MG63 (cell line): Measurements from ENCODE around the gene COL27A1. TPM values are rescaled to one million over a fixed set of nuclear protein-coding genes. Genes with fewer than 3 reads are reported as not detected.

Source experiments
- DNase-seq: peaks from one replicate; pipeline ENCODE4 v3.0.0-alpha.2; 2020
- H3K27me3 ChIP-seq: fragments of 250-450 bp; sonication (Bioruptor Pico); 2 replicates; pipeline ENCODE4 v1.5.1; 2020; ENCODE audit warnings: mild to moderate bottlenecking, moderate library complexity
- H3K36me3 ChIP-seq: fragments of 250-450 bp; sonication (Bioruptor Pico); 2 replicates; pipeline ENCODE4 v1.5.1; 2020; ENCODE audit warnings: mild to moderate bottlenecking, moderate library complexity
- H3K4me3 ChIP-seq: fragments of 250-450 bp; sonication (Bioruptor Pico); 2 replicates; pipeline ENCODE4 v1.5.1; 2020; ENCODE audit warnings: mild to moderate bottlenecking, moderate library complexity
- H3K9me3 ChIP-seq: fragments of 250-450 bp; sonication (Bioruptor Pico); 2 replicates; pipeline ENCODE4 v1.5.1; 2020; ENCODE audit warnings: mild to moderate bottlenecking, moderate library complexity
- total RNA-seq: library from RNA; depleted of rRNA; stranded (reverse); fragments of >200 nt; shearing (Covaris generic); gene quantifications from 2 replicates; pipeline ENCODE4 v1.2.3, GENCODE V29; 2014; ENCODE audit warnings: low replicate concordance

The COL27A1 gene
- total RNA-seq, 1 experiment from 2014 or later: 1.3 TPM

GRCh38 chr9:114169952-114170770, 14.8 kb downstream of the COL27A1 start:
- Histone ChIP-seq H3K4me3 (no peak overlapping the region), H3K9me3 (no peaks in the 10 kb centered on the region), H3K36me3 (no peaks in the 10 kb centered on the region), H3K27me3 (no peaks in the 10 kb centered on the region)
- no peak for DNase-seq

DNA sequence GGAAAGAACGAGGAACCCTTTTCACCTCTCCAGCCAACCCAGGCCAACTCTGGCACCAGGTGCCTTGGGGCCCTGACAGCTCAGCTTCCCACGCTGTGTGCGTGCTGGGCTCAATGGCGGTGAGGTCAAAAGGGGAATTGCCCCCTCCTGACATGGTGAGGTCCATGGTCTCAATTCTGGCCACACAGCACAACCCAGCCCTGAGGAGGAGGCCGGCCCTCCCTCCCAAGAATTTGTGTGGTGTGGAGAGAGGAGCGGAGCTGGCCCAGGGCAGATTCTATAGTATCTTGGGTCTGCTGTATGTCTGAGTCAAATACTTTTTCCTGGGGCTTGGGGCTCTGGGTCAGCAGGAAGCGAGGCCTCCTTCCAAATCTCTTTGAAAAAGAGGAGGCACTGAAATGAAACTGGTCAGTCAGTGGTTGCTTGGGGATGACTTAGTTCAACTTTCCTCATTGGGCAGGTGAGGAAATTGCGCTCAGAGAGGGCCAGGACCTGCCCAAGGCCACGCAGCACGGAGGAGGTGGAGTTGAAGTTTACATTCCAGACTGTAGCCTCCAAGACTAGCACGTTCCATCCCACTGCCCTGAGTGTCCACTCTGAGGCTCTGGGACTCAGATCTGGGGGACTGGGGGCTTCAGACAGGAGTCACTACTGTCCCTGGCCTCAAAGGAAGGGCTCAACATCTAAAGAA, 15.6 kb downstream of the COL27A1 start:
- DNase-seq: no peak
- Histone ChIP-seq H3K36me3 (no peaks in the 10 kb centered on the region), H3K4me3 (no peak overlapping the region), H3K9me3 (no peaks in the 10 kb centered on the region), H3K27me3 (no peaks in the 10 kb centered on the region)

GRCh38 chr9:114171500-114171899, 16.2 kb downstream of the COL27A1 start:
- H3K4me3 ChIP-seq: no peak overlapping the region
- H3K36me3 ChIP-seq: no peaks in the 10 kb centered on the region
- no peaks in the 10 kb centered on the region for H3K9me3 ChIP-seq
- no peaks in the 10 kb centered on the region for H3K27me3 ChIP-seq
- no peak for DNase-seq

- DNase-seq: no peak
- Histone ChIP-seq H3K4me3 (no peak overlapping the region), H3K9me3 (no peaks in the 10 kb centered on the region), H3K36me3 (no peaks in the 10 kb centered on the region), H3K27me3 (no peaks in the 10 kb centered on the region)
These were observed 17.9 kb downstream of the COL27A1 start for GRCh38 chr9:114172981-114173833.

GRCh38 chr9:114174557-114174875, 19.2 kb downstream of the COL27A1 start:
- no peak for DNase-seq
- H3K36me3 ChIP-seq: no peaks in the 10 kb centered on the region; the same call in 1 of the 2 replicates
- H3K27me3 ChIP-seq: no peaks in the 10 kb centered on the region
- H3K4me3 ChIP-seq: no peak overlapping the region
- no peaks in the 10 kb centered on the region for H3K9me3 ChIP-seq

DNA sequence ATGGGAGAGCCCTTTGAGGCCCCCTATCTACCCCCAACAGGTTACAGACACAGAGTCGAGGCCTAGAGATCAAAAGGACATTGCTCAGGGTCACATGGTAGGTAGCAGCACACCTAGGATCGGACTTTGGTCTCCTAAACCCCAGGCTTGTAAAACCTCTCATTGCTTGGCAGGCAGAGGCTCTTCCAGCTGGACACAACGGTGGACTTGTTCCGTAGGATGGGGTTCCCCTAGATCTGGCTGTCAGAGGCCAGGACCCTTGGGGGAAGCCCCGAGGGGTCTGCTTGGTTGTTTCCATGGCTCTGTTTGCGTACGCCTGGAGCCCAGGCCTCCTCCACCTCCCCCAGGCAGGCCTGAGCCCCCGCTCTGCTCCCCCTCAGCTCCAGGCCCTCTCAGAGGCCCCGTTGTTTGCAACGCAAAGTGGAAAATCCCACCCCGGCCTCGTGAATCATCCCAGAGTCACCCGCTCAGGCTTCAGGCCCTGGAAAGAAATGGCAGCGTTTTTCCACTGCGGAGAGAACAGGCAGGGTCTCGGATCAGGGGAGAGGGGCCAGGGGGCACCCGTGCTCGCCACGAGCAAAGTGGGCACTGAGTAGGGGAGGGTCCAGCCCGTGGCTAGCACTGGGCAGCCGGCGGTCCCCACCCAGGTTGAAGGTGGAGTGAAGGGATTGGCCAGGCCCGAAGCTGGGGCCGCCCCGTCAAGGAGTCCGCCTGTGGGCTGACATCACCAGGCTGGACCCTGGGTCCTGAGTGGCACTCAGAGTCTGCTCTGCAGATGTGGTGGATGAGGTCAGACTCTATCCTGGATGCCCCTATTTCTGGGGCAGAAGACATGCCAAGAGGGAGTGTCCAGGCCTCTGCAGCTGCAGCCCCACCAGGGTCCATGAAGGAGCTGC, 19.8 kb downstream of the COL27A1 start:
- Histone ChIP-seq H3K36me3 (no peaks in the 10 kb centered on the region; the same call in 1 of the 2 replicates), H3K27me3 (no peaks in the 10 kb centered on the region), H3K4me3 (no peak overlapping the region), H3K9me3 (no peaks in the 10 kb centered on the region)
- DNase-seq: peak; percentile 23

GRCh38 chr9:114176624-114177291, 21.4 kb downstream of the COL27A1 start:
- Histone ChIP-seq H3K4me3 (no peak overlapping the region), H3K9me3 (no peaks in the 10 kb centered on the region), H3K27me3 (no peaks in the 10 kb centered on the region), H3K36me3 (no peaks in the 10 kb centered on the region; the same call in 1 of the 2 replicates)
- DNase-seq: no peak

DNA sequence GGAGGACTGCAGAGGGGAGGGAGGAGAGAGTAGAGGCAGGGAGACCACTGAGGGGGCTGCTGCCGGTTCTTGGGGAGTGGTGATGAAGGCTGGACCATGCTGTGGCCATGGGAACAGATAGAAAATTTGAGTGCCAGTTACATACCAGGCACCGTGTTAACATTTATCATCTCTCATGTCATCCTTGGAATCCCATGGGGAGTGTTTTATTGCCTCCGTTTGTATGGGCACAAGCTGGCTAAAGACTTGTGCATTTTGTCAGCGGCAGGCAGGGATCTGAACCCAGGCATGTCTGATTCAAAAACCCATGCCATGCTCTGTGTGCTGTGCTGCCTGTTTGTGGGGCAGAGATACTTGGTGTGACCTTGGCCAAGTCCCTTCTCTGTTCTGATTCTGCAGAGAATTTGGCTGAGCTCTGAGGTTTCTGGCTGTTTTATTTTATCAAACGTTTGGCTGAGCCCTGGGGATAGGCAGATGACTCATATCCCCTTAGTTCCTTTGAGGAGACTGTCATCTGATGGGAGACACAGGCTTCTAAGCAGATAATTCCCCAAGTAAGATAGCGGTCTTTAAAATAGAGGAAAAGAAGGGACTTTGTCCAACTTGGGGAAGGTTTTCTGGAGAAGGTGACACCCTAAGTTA, 22.2 kb downstream of the COL27A1 start:
- Histone ChIP-seq H3K27me3 (no peaks in the 10 kb centered on the region), H3K36me3 (no peaks in the 10 kb centered on the region; the same call in 1 of the 2 replicates), H3K9me3 (no peaks in the 10 kb centered on the region), H3K4me3 (no peak overlapping the region)
- peak; percentile 45 for DNase-seq

GRCh38 chr9:114178076-114178475, 22.7 kb downstream of the COL27A1 start:
- no peaks in the 10 kb centered on the region for H3K9me3 ChIP-seq
- H3K36me3 ChIP-seq: no peaks in the 10 kb centered on the region; the same call in 1 of the 2 replicates
- H3K4me3 ChIP-seq: no peak overlapping the region
- no peaks in the 10 kb centered on the region for H3K27me3 ChIP-seq
- no peak for DNase-seq

DNA sequence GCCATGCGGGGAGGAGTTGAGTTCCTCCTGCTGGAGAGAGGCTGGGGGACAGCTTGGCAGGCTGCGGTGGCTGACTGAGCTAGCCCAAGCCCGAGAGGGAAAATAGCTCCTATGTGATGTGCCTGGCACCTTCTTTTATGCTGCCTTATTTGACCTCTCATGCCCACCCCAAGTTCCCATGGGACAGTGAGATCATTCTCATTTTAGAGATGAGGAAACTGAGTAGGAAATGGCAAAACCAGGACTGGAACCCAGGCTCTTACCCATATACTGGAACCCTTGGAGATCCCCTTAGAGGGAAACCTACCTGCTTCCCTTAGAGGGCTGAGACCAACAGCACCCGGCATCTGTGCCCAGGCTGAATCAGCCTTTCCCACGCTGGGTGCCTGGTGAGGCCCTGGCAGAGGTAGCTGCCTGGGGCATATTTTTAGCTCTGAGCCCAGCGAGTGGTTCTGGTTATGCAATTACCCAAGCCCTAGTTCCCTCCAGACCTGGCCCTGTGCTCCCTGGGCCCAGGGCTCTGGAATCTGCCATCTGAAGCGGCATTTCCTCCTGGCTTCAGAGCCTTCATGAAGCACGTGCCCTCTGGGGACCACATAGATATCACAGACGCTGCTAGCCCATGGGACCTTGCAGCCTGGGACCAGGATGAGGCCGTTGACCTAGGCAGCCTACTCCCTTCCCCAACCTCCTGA, 23.6 kb downstream of the COL27A1 start:
- Histone ChIP-seq H3K36me3 (no peaks in the 10 kb centered on the region; the same call in 1 of the 2 replicates), H3K4me3 (no peak overlapping the region), H3K9me3 (no peaks in the 10 kb centered on the region), H3K27me3 (no peaks in the 10 kb centered on the region)
- DNase-seq: no peak

DNA sequence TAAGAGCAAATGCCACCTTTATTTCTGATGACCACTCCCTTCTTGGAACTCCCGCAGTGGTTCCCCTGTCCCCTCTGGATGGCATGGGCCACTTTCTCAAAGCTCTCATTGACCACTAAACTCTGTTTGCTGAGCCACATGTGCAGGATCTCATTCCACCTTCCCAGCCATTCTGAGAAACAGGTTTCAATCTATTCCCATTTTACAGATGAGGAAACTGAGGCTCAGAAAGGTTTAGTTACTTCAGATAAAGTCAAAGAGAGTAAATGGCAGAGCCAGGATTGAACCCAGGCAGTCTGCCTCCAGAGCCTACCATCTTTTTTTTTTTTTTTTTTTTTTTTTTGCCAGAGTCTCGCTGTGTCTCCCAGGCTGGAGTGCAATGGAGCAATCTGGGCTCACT, 24.2 kb downstream of the COL27A1 start:
- Histone ChIP-seq H3K4me3 (no peak overlapping the region), H3K36me3 (no peaks in the 10 kb centered on the region; the same call in 1 of the 2 replicates), H3K9me3 (no peaks in the 10 kb centered on the region), H3K27me3 (no peaks in the 10 kb centered on the region)
- no peak for DNase-seq

DNA sequence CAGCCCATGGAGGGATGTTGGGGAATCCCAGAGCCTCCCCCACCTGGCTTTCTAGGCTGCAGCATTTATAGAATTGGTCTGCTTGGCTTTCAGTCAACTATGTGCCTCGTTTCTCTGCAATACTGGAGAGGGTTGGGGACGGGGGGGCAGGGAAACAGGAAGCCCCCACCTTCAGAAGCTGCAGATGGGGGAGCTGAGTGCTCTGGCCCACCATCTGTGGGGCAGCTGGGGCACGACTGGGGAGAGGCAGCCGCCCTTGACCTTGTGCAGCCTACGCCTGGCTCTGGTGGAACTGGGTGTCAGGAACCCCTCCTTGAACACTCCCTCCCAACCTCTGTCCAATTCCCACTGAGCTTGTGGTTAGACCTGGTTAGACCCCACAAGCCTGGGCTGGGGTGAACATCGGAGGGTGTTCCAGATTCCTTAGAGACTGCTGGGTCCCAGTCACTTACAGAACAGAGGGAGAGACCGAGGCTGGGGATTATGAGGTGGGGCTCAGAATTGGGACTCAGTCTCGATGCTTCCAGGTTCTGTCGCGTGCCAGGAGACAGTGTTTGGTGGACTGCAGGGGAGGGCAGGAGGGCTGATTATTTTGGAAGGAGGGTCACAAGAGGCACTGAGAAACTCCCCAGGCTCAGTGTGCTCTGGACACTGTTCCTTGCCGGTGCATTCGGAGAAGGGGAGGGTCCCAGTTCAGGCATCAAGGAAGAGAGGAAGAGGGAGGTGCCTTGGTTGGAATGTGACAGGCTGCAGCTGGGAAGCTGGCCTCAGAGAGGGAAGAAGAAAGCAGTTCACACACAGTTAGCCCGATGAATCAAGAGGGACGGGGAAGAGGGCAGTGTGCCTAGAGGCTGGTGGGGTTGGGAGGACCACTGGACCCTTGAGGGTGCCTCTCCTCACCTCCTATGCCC, 25.6 kb downstream of the COL27A1 start:
- H3K4me3 ChIP-seq: no peak overlapping the region
- no peak for DNase-seq

DNA sequence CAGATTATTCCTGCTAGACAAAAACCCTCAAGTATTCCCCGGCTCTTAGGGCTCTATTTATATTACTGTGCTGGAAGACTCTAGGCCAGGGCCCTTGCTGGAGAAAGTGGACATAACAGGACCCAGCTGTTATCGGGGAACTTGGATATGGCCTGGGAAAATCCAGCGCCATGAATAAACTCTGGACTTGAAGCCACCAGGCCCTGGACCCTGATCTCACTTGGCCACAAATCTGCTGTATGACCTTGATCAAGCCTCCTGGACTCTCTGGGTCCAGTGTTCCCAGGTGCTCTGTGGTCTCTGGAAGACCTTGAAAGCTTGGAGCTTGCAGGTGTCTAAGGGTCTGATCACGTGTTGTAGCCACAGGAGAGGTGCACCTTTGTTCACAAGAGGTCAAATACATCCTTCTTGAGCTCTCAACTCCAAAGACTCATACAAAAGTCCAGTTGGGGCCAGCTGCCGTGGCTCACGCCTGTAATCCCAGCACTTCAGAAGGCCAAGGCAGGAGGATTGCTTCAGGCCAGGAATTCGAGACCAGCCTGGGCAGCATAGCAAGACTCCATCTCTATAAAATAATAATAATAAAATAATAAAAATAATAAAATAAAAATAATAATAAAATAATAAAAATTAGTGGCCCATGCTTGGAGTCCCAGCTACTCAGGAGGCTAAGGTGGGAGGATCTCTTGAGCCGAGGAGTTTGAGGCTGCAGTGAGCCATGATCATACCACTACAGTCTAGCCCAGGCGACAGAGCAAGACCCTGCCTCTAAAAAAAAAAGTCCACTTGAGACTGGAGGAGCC, 26.5 kb downstream of the COL27A1 start:
- no peaks in the 10 kb centered on the region for H3K9me3 ChIP-seq
- no peak overlapping the region for H3K4me3 ChIP-seq
- H3K36me3 ChIP-seq: no peaks in the 10 kb centered on the region; the same call in 1 of the 2 replicates
- DNase-seq: no peak
- H3K27me3 ChIP-seq: no peaks in the 10 kb centered on the region

More for the DNA sequence above, 25.6 kb downstream of the COL27A1 start:
- H3K36me3 ChIP-seq: no peaks in the 10 kb centered on the region; the same call in 1 of the 2 replicates
- no peaks in the 10 kb centered on the region for H3K9me3 ChIP-seq
- H3K27me3 ChIP-seq: no peaks in the 10 kb centered on the region
